ENCODE results near the gene CHST15.

- TF ChIP-seq, protein P1, sequence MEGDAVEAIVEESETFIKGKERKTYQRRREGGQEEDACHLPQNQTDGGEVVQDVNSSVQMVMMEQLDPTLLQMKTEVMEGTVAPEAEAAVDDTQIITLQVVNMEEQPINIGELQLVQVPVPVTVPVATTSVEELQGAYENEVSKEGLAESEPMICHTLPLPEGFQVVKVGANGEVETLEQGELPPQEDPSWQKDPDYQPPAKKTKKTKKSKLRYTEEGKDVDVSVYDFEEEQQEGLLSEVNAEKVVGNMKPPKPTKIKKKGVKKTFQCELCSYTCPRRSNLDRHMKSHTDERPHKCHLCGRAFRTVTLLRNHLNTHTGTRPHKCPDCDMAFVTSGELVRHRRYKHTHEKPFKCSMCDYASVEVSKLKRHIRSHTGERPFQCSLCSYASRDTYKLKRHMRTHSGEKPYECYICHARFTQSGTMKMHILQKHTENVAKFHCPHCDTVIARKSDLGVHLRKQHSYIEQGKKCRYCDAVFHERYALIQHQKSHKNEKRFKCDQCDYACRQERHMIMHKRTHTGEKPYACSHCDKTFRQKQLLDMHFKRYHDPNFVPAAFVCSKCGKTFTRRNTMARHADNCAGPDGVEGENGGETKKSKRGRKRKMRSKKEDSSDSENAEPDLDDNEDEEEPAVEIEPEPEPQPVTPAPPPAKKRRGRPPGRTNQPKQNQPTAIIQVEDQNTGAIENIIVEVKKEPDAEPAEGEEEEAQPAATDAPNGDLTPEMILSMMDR (conservative IDR thresholded peaks at IDR 0.05; ENCODE audit: low read length): no peak
- no peak for TF ChIP-seq EZH2phosphoT487 (IDR thresholded peaks at IDR 0.05; ENCODE audit: borderline replicate concordance, low read depth, low read length)
Observed at GRCh38 chr10:124027031-124027611, 66.3 kb downstream of the CHST15 start.
